WI38 (cell line): Measurements from ENCODE around the gene QRFP.

Source experiments
- H3K4me3 ChIP-seq: 2 replicates; pipeline ENCODE4 v1.5.1; 2011; ENCODE audit warnings: low read depth, mild to moderate bottlenecking, control low read depth, low read length
- CTCF ChIP-seq: IDR thresholded peaks from 2 replicates; pipeline ENCODE4 v1.5.1; 2012; ENCODE audit warnings: low read depth, mild to moderate bottlenecking, control low read depth, low read length

Gene QRFP

GRCh38 chr9:130940693-130941576 is 44.3 kb upstream of the QRFP start:
- TF ChIP-seq CTCF, result peak; percentile 92
- no peak overlapping the region for H3K4me3 ChIP-seq

GRCh38 chr9:130940027-130940549 is 43.5 kb upstream of the QRFP start:
- no peak overlapping the region for H3K4me3 ChIP-seq
- no peak for TF ChIP-seq CTCF

GRCh38 chr9:130939405-130940026 is 42.9 kb upstream of the QRFP start:
- TF ChIP-seq CTCF, result no peak
- H3K4me3 ChIP-seq, result peak overlapping the region; percentile 68

- TF ChIP-seq CTCF, result peak; percentile 42
- peak within 1 kb of the TSS; percentile 68 for H3K4me3 ChIP-seq
These were observed 42.2 kb upstream of the QRFP start, which contains the start of gene FIBCD1 for GRCh38 chr9:130938652-130939404. Gene FIBCD1 (minus strand): TSS chr9:130939247. CDS start chr9:130938607, 640 bp downstream.

GRCh38 chr9:130938184-130938651 is 41.6 kb upstream of the QRFP start:
- H3K4me3 ChIP-seq, result peak overlapping the region; percentile 68

More at GRCh38 chr9:130938184-130938651, 41.6 kb upstream of the QRFP start:
- no peak for TF ChIP-seq CTCF
